A549 (cell line): ENCODE results near the gene FER. TPM values are rescaled to one million over a fixed set of nuclear protein-coding genes. Genes with fewer than 3 reads are reported as not detected.

Source experiments
- ATAC-seq, 2 experiments: fragments of 200-7000 bp in 1 of 2; fragments of >200 bp in 1 of 2; cut with Nextera tagmentation in 1 of 2; cut with Tn5 transposase in 1 of 2; 3 replicates each; pipeline versions ENCODE4 v1.8.0 to v1.9.1; 2018 to 2020; ENCODE audit warnings: mild to moderate bottlenecking in 1 of 2, moderate library complexity in 1 of 2
- CTCF ChIA-PET: fragments of 300-600 bp; sonication (Branson Sonifier 250); formaldehyde crosslinking; extraction: SDS; loops from one replicate; lab custom pipeline; 2021; ENCODE audit warnings: antibody characterized with exemption, inconsistent platforms; lab: Yijun Ruan, JAX
- POLR2A ChIA-PET: fragments of 350-600 bp; formaldehyde crosslinking; extraction: SDS; loops from one replicate; lab custom pipeline; 2021; ENCODE audit warnings: antibody characterized with exemption, inconsistent platforms; lab: Yijun Ruan, JAX
- DNase-seq, 2 experiments: peaks; one replicate each; pipeline versions ENCODE4 v3.0.0 to v3.0.0-alpha.2; 2011 to 2016; ENCODE audit warnings: low read depth in 1 of 2, low spot score in 1 of 2
- FAIRE-seq: peaks from 2 replicates; lab custom pipeline; 2011; peaks lifted over from hg19 to GRCh38; lab: Jason Lieb, UNC
- H3K27ac ChIP-seq, 2 experiments: fragments of >200 bp; sonication (Bioruptor Twin); formaldehyde crosslinking; 3 replicates each; pipeline ENCODE4 v1.5.1; 2016 to 2017
- H3K4me1 ChIP-seq: fragments of >200 bp; sonication (Bioruptor Twin); formaldehyde crosslinking; 3 replicates; pipeline ENCODE4 v1.6.1; 2016
- H3K4me2 ChIP-seq: fragments of >200 bp; sonication (Bioruptor Twin); formaldehyde crosslinking; 3 replicates; pipeline ENCODE4 v1.6.1; 2016
- H3K4me3 ChIP-seq: fragments of >200 bp; sonication (Bioruptor Twin); formaldehyde crosslinking; 3 replicates; pipeline ENCODE4 v1.5.1; 2016
- H3K9me3 ChIP-seq: fragments of >200 bp; sonication (Bioruptor Twin); formaldehyde crosslinking; 3 replicates; pipeline ENCODE4 v1.6.1; 2016
- BHLHE40 ChIP-seq: IDR thresholded peaks from 2 replicates; pipeline ENCODE4 v1.6.1; 2012; ENCODE audit warnings: low read depth, low read length, inconsistent platforms
- CBX8 ChIP-seq: fragments of 200-600 bp; sonication (generic); IDR thresholded peaks from 2 replicates; pipeline ENCODE4 v1.6.1; 2016
- CEBPB ChIP-seq, 2 experiments: fragments of >200 bp in 1 of 2; sonication (Bioruptor Twin) in 1 of 2; formaldehyde crosslinking in 1 of 2; IDR thresholded peaks; 2 replicates each; pipeline ENCODE4 v1.6.1; 2012 to 2016
- CHD4 ChIP-seq: fragments of 200-600 bp; sonication (generic); IDR thresholded peaks from 2 replicates; pipeline ENCODE4 v1.6.1; 2016; ENCODE audit warnings: antibody characterized with exemption, mild to moderate bottlenecking, borderline replicate concordance
- EP300 ChIP-seq, 2 experiments: fragments of >200 bp; sonication (Bioruptor Twin); formaldehyde crosslinking; IDR thresholded peaks; 2 replicates in 1 of 2; 3 replicates in 1 of 2; pipeline ENCODE4 v1.6.1; 2016 to 2017
- ESRRA ChIP-seq: fragments of 150-350 bp; IDR thresholded peaks from 2 replicates; pipeline ENCODE4 v1.6.1; 2014; ENCODE audit warnings: mild to moderate bottlenecking, low read length, borderline replicate concordance
- FOXS1 ChIP-seq: fragments of 250-450 bp; sonication (Bioruptor Pico); IDR thresholded peaks from 2 replicates; pipeline ENCODE4 v1.5.0; 2020; ENCODE audit warnings: mild to moderate bottlenecking, moderate library complexity
- HDAC2 ChIP-seq: fragments of 200-600 bp; sonication (generic); IDR thresholded peaks from 2 replicates; pipeline ENCODE4 v1.6.1; 2016
- HEYL ChIP-seq: fragments of 250-450 bp; sonication (Bioruptor Pico); IDR thresholded peaks from 2 replicates; pipeline ENCODE4 v1.8.0; 2021; ENCODE audit warnings: mild to moderate bottlenecking, moderate library complexity
- HOXB13 ChIP-seq: fragments of 250-450 bp; sonication (Bioruptor Pico); IDR thresholded peaks from 2 replicates; pipeline ENCODE4 v1.5.0; 2020; ENCODE audit warnings: low read depth, mild to moderate bottlenecking, moderate library complexity
- HOXB5 ChIP-seq: fragments of 250-450 bp; sonication (Bioruptor Pico); IDR thresholded peaks from 2 replicates; pipeline ENCODE4 v1.5.0; 2020; ENCODE audit warnings: mild to moderate bottlenecking, moderate library complexity
- JUNB ChIP-seq: fragments of >200 bp; sonication (Bioruptor Twin); formaldehyde crosslinking; IDR thresholded peaks from 2 replicates; pipeline ENCODE4 v1.6.1; 2016
- KDM1A ChIP-seq: fragments of 200-600 bp; sonication (generic); IDR thresholded peaks from 2 replicates; pipeline ENCODE4 v1.6.1; 2016; ENCODE audit warnings: low read depth, mild to moderate bottlenecking
- KDM5A ChIP-seq: fragments of 200-600 bp; sonication (generic); IDR thresholded peaks from 2 replicates; pipeline ENCODE4 v1.6.1; 2016; ENCODE audit warnings: antibody characterized with exemption, mild to moderate bottlenecking
- MAFK ChIP-seq: fragments of 450-650 bp; IDR thresholded peaks from 2 replicates; pipeline ENCODE4 v1.6.1; 2014; ENCODE audit not compliant: partially characterized antibody
- POLR2AphosphoS2 ChIP-seq: conservative IDR thresholded peaks from 2 replicates; pipeline ENCODE4 v1.6.1; 2012; ENCODE audit warnings: low read length, improper control_type of control experiment, inconsistent platforms
- RAD21 ChIP-seq, 2 experiments: fragments of >200 bp in 1 of 2; sonication (Bioruptor Twin) in 1 of 2; formaldehyde crosslinking in 1 of 2; IDR thresholded peaks in 1 of 2; conservative IDR thresholded peaks in 1 of 2; 2 replicates in 1 of 2; 3 replicates in 1 of 2; pipeline ENCODE4 v1.6.1; 2012 to 2018; ENCODE audit warnings: inconsistent platforms in 1 of 2
- RARB ChIP-seq: fragments of 250-450 bp; sonication (Bioruptor Pico); IDR thresholded peaks from 2 replicates; pipeline ENCODE4 v1.8.0; 2021; ENCODE audit warnings: mild to moderate bottlenecking, moderate library complexity
- SMC3 ChIP-seq: fragments of >200 bp; sonication (Bioruptor Twin); formaldehyde crosslinking; IDR thresholded peaks from 3 replicates; pipeline ENCODE4 v1.6.1; 2018; ENCODE audit warnings: inconsistent platforms
- SREBF2 ChIP-seq: fragments of 450-650 bp; IDR thresholded peaks from 2 replicates; pipeline ENCODE4 v1.6.1; 2014; ENCODE audit warnings: mild to moderate bottlenecking, moderate library complexity
- TFCP2L1 ChIP-seq: fragments of 250-450 bp; sonication (Bioruptor Pico); IDR thresholded peaks from 2 replicates; pipeline ENCODE4 v1.5.0; 2021; ENCODE audit warnings: mild to moderate bottlenecking
- TP53 ChIP-seq: fragments of 250-450 bp; sonication (Bioruptor Pico); IDR thresholded peaks from 2 replicates; pipeline ENCODE4 v1.5.0; 2021; ENCODE audit warnings: mild to moderate bottlenecking, moderate library complexity
- ZC3H11A ChIP-seq: fragments of 450-650 bp; IDR thresholded peaks from 2 replicates; pipeline ENCODE4 v1.6.1; 2014; ENCODE audit warnings: antibody characterized with exemption, mild to moderate bottlenecking
- ZNF302 ChIP-seq: fragments of 250-450 bp; sonication (Bioruptor Pico); IDR thresholded peaks from 2 replicates; pipeline ENCODE4 v1.9.0; 2021; ENCODE audit warnings: inconsistent platforms, mild to moderate bottlenecking, moderate library complexity
- ZSCAN20 ChIP-seq: fragments of 250-450 bp; sonication (Bioruptor Pico); IDR thresholded peaks from 2 replicates; pipeline ENCODE4 v1.8.0; 2022; ENCODE audit warnings: mild to moderate bottlenecking, moderate library complexity
- WGBS: methylation state at CpG from one replicate; pipeline ENCODE4 v1.1.6; 2017; ENCODE audit errors: missing lambda C conversion rate; 5-methylcytosine and 5-hydroxymethylcytosine counted together
- polyA plus RNA-seq, 4 experiments: library from polyadenylated mRNA; depleted of rRNA in 3 of 4; stranded (reverse); fragments of >200 nt; fragmentation: RNase III in 1 of 4; extraction: RNeasy Plus Mini Kit Qiagen cat#74134 plus additional on column Dnase treatment in 1 of 4; gene quantifications; 2 replicates in 3 of 4; 3 replicates in 1 of 4; pipeline ENCODE4 v1.2.3, GENCODE V29; 2011 to 2017
- TF ChIP-seq, protein P1 (sequence below): fragments of >200 bp; sonication (Bioruptor Twin); formaldehyde crosslinking; IDR thresholded peaks from 2 replicates; pipeline ENCODE4 v1.6.1; 2016
- TF ChIP-seq, protein P2 (sequence below): fragments of >200 bp; sonication (Bioruptor Twin); formaldehyde crosslinking; IDR thresholded peaks from 3 replicates; pipeline ENCODE4 v1.6.1; 2016
- TF ChIP-seq, protein P3 (sequence below): IDR thresholded peaks from 2 replicates; pipeline ENCODE4 v1.6.1; 2012; ENCODE audit warnings: low read depth, borderline replicate concordance
- TF ChIP-seq, protein P4 (sequence below): fragments of 250-450 bp; sonication (Bioruptor Pico); IDR thresholded peaks from 2 replicates; pipeline ENCODE4 v1.5.0; 2021; ENCODE audit warnings: mild to moderate bottlenecking, moderate library complexity, borderline replicate concordance
- TF ChIP-seq, protein P5 (sequence below): fragments of >200 bp; sonication (Bioruptor Twin); formaldehyde crosslinking; IDR thresholded peaks from 3 replicates; pipeline ENCODE4 v1.5.1; 2016
- TF ChIP-seq, protein P6 (sequence below): fragments of 250-450 bp; sonication (Bioruptor Pico); IDR thresholded peaks from 2 replicates; pipeline ENCODE4 v1.5.0; 2020; ENCODE audit warnings: low read depth, mild to moderate bottlenecking, moderate library complexity
- TF ChIP-seq, protein P7 (sequence below): IDR thresholded peaks from 2 replicates; pipeline ENCODE4 v1.6.1; 2012

FER gene
- polyA plus RNA-seq, 2 of the 4 experiments (the other 2 are of a cell fraction): 3.6 to 12.3 TPM

DNA sequence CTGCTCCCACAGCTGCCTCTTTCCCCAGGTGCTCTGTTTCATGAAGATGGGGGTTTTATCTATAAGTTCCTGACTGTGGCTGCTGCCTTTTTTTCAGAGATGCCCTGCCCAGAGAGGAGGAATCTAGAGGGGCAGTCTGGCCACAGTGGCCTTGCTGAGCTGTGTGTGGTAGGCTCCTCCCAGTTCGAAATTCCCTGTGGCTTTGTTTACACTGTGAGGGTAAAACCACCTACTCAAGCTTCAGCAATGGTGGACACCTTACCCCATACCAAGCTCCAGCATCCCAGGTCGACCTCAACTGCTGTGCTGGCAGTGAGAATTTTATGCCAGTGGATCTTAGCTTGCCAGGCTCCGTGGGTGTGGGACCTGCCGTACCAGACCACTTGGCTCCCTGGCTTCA, 250.0 kb downstream of the FER start:
- no peak overlapping the region for H3K27ac ChIP-seq
- ATAC-seq: no peak
- no peak for DNase-seq
- 65% methylated on average over 4 of the region's 4 CpGs for WGBS
- peaks cover 5% of the 10 kb centered on the region; the same call in 1 of the 3 replicates for H3K9me3 ChIP-seq
- no peak overlapping the region for H3K4me2 ChIP-seq
- ChIA-PET CTCF (interaction anchor here (0.6 kb wide), 1 partner anchor 373 kb away, joined by 3 read pairs; no protein-coding TSS in a partner anchor), POLR2A (no interaction called here)
- TF ChIP-seq, protein P1, sequence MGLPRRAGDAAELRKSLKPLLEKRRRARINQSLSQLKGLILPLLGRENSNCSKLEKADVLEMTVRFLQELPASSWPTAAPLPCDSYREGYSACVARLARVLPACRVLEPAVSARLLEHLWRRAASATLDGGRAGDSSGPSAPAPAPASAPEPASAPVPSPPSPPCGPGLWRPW: no peak
- TF ChIP-seq RARB: no peak
- TF ChIP-seq SREBF2: no peak
- TF ChIP-seq, protein P2, sequence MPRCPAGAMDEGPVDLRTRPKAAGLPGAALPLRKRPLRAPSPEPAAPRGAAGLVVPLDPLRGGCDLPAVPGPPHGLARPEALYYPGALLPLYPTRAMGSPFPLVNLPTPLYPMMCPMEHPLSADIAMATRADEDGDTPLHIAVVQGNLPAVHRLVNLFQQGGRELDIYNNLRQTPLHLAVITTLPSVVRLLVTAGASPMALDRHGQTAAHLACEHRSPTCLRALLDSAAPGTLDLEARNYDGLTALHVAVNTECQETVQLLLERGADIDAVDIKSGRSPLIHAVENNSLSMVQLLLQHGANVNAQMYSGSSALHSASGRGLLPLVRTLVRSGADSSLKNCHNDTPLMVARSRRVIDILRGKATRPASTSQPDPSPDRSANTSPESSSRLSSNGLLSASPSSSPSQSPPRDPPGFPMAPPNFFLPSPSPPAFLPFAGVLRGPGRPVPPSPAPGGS: no peak
- TF ChIP-seq TP53: no peak
- TF ChIP-seq POLR2AphosphoS2: no peak
- no peak for TF ChIP-seq ESRRA
- no peak for TF ChIP-seq CEBPB (IDR thresholded peaks at IDR 0.05)
- TF ChIP-seq, protein P3, sequence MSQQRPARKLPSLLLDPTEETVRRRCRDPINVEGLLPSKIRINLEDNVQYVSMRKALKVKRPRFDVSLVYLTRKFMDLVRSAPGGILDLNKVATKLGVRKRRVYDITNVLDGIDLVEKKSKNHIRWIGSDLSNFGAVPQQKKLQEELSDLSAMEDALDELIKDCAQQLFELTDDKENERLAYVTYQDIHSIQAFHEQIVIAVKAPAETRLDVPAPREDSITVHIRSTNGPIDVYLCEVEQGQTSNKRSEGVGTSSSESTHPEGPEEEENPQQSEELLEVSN: no peak
- no peak for TF ChIP-seq JUNB
- no peak for TF ChIP-seq MAFK
- no peak for TF ChIP-seq KDM5A
- TF ChIP-seq, protein P4, sequence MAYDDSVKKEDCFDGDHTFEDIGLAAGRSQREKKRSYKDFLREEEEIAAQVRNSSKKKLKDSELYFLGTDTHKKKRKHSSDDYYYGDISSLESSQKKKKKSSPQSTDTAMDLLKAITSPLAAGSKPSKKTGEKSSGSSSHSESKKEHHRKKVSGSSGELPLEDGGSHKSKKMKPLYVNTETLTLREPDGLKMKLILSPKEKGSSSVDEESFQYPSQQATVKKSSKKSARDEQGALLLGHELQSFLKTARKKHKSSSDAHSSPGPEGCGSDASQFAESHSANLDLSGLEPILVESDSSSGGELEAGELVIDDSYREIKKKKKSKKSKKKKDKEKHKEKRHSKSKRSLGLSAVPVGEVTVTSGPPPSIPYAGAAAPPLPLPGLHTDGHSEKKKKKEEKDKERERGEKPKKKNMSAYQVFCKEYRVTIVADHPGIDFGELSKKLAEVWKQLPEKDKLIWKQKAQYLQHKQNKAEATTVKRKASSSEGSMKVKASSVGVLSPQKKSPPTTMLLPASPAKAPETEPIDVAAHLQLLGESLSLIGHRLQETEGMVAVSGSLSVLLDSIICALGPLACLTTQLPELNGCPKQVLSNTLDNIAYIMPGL (CRISPR knock-in tag): no peak
- TF ChIP-seq HOXB5 (CRISPR knock-in tag): no peak
- no peak for TF ChIP-seq KDM1A
- no peak for TF ChIP-seq RAD21 (conservative IDR thresholded peaks at IDR 0.05 in 1 of 2, IDR thresholded peaks at IDR 0.05 in 1 of 2)
- TF ChIP-seq ZNF302 (CRISPR knock-in tag): no peak
- no peak for TF ChIP-seq HOXB13 (CRISPR knock-in tag)
- TF ChIP-seq, protein P5, sequence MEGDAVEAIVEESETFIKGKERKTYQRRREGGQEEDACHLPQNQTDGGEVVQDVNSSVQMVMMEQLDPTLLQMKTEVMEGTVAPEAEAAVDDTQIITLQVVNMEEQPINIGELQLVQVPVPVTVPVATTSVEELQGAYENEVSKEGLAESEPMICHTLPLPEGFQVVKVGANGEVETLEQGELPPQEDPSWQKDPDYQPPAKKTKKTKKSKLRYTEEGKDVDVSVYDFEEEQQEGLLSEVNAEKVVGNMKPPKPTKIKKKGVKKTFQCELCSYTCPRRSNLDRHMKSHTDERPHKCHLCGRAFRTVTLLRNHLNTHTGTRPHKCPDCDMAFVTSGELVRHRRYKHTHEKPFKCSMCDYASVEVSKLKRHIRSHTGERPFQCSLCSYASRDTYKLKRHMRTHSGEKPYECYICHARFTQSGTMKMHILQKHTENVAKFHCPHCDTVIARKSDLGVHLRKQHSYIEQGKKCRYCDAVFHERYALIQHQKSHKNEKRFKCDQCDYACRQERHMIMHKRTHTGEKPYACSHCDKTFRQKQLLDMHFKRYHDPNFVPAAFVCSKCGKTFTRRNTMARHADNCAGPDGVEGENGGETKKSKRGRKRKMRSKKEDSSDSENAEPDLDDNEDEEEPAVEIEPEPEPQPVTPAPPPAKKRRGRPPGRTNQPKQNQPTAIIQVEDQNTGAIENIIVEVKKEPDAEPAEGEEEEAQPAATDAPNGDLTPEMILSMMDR: no peak
- no peak for TF ChIP-seq BHLHE40
- no peak for FAIRE-seq
- no peaks in the 10 kb centered on the region for H3K4me1 ChIP-seq
- H3K4me3 ChIP-seq: no peak overlapping the region

DNA sequence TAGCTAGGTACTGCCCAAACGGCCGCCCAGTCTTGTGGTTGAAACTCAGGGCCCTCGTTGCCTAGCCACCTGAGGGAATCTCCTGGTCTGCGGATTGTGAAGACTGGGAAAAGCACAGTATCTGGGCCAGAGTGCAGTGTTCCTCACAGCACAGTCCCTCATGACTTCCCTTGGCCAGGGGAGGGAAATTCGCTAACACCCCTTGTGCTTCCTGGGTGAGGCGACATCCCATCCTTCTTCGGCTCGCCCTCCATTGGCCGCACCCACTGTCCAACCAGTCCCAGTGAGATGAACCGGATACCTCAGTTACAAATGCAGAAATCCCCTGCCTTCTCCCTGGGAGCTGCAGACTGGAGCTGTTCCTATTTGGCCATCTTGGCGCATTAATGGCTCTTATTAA, 250.5 kb downstream of the FER start:
- 93% methylated on average over 10 of the region's 11 CpGs for WGBS
- no peak overlapping the region for H3K27ac ChIP-seq
- no peak for TF ChIP-seq CBX8
- no peak for TF ChIP-seq SMC3
- TF ChIP-seq RAD21 (conservative IDR thresholded peaks at IDR 0.05 in 1 of 2, IDR thresholded peaks at IDR 0.05 in 1 of 2): no peak
- TF ChIP-seq, protein P6, sequence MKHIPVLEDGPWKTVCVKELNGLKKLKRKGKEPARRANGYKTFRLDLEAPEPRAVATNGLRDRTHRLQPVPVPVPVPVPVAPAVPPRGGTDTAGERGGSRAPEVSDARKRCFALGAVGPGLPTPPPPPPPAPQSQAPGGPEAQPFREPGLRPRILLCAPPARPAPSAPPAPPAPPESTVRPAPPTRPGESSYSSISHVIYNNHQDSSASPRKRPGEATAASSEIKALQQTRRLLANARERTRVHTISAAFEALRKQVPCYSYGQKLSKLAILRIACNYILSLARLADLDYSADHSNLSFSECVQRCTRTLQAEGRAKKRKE (CRISPR knock-in tag): no peak
- TF ChIP-seq, protein P1: no peak
- no peak for TF ChIP-seq HDAC2
- TF ChIP-seq, protein P7, sequence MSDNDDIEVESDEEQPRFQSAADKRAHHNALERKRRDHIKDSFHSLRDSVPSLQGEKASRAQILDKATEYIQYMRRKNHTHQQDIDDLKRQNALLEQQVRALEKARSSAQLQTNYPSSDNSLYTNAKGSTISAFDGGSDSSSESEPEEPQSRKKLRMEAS: no peak
- no peak for TF ChIP-seq HOXB13 (CRISPR knock-in tag)
- TF ChIP-seq ZC3H11A: no peak
- no peak for TF ChIP-seq FOXS1
- no peak for TF ChIP-seq ZSCAN20 (CRISPR knock-in tag)
- no peak for TF ChIP-seq TFCP2L1 (CRISPR knock-in tag)
- no peak for TF ChIP-seq ESRRA
- no peak for TF ChIP-seq CHD4
- TF ChIP-seq RARB: no peak
- TF ChIP-seq EP300 (IDR thresholded peaks at IDR 0.05): no peak
- no peak for TF ChIP-seq KDM1A
- no peak for TF ChIP-seq HEYL (CRISPR knock-in tag)
- ChIA-PET POLR2A (no interaction called here), CTCF (no interaction called here)
- peaks cover 5% of the 10 kb centered on the region; the same call in 1 of the 3 replicates for H3K9me3 ChIP-seq
- no peak overlapping the region for H3K4me3 ChIP-seq
- H3K4me2 ChIP-seq: no peak overlapping the region
- DNase-seq: no peak
- no peaks in the 10 kb centered on the region for H3K4me1 ChIP-seq
- no peak for ATAC-seq
- no peak for FAIRE-seq
